HFF-Myc (cell line): ENCODE results near the gene STK33.

Experiments used
- DNase-seq: peaks from one replicate; pipeline ENCODE4 v3.0.0-alpha.2; 2011; ENCODE audit warnings: low read depth; ENCODE audit errors: extremely low read depth
- H3K4me3 ChIP-seq: replicated peaks from 2 replicates; pipeline ENCODE4 v1.5.1; 2011; ENCODE audit warnings: low read depth, mild to moderate bottlenecking, control low read depth, low read length
- CTCF ChIP-seq: IDR thresholded peaks from 2 replicates; pipeline ENCODE4 v1.5.1; 2012; ENCODE audit warnings: mild to moderate bottlenecking, low read depth, low read length, control low read depth; ENCODE audit errors: missing control alignments

The STK33 gene

GRCh38 chr11:8636127-8636526, 42.1 kb upstream of the STK33 start:
- H3K4me3 ChIP-seq, result no peak overlapping the region
- TF ChIP-seq CTCF, result no peak
- no peak for DNase-seq

GRCh38 chr11:8634498-8634897, 40.5 kb upstream of the STK33 start:
- no peak overlapping the region for H3K4me3 ChIP-seq
- TF ChIP-seq CTCF, result no peak

GRCh38 chr11:8631395-8632118, 37.5 kb upstream of the STK33 start:
- no peak overlapping the region for H3K4me3 ChIP-seq
- DNase-seq, result peak; percentile 51
- TF ChIP-seq CTCF, result no peak

More at GRCh38 chr11:8634498-8634897, 40.5 kb upstream of the STK33 start:
- DNase-seq, result no peak

- TF ChIP-seq CTCF, result no peak
- no peak overlapping the region for H3K4me3 ChIP-seq
- no peak for DNase-seq
These were observed 30.7 kb upstream of the STK33 start for GRCh38 chr11:8624698-8625097.

- TF ChIP-seq CTCF, result no peak
- H3K4me3 ChIP-seq, result no peak overlapping the region
- no peak for DNase-seq
These were observed 27.1 kb upstream of the STK33 start for GRCh38 chr11:8621147-8621546.

- no peak for DNase-seq
- H3K4me3 ChIP-seq, result no peak overlapping the region
- TF ChIP-seq CTCF, result no peak
These were observed 23.0 kb upstream of the STK33 start for GRCh38 chr11:8617063-8617462.

- DNase-seq, result no peak
- no peak for TF ChIP-seq CTCF
- H3K4me3 ChIP-seq, result no peak overlapping the region
These were observed 21.4 kb upstream of the STK33 start for GRCh38 chr11:8615291-8616032.
